ENCODE results near the gene XRCC1.

GRCh38 chr19:43607238-43608205 is 32.2 kb upstream of the XRCC1 start:
- TF ChIP-seq, protein P1, sequence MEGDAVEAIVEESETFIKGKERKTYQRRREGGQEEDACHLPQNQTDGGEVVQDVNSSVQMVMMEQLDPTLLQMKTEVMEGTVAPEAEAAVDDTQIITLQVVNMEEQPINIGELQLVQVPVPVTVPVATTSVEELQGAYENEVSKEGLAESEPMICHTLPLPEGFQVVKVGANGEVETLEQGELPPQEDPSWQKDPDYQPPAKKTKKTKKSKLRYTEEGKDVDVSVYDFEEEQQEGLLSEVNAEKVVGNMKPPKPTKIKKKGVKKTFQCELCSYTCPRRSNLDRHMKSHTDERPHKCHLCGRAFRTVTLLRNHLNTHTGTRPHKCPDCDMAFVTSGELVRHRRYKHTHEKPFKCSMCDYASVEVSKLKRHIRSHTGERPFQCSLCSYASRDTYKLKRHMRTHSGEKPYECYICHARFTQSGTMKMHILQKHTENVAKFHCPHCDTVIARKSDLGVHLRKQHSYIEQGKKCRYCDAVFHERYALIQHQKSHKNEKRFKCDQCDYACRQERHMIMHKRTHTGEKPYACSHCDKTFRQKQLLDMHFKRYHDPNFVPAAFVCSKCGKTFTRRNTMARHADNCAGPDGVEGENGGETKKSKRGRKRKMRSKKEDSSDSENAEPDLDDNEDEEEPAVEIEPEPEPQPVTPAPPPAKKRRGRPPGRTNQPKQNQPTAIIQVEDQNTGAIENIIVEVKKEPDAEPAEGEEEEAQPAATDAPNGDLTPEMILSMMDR (IDR thresholded peaks at IDR 0.05), result no peak
- TF ChIP-seq POLR2A (IDR thresholded peaks at IDR 0.05), result no peak
